ENCODE measurements around the gene CACNA1C.

The CACNA1C gene

DNA sequence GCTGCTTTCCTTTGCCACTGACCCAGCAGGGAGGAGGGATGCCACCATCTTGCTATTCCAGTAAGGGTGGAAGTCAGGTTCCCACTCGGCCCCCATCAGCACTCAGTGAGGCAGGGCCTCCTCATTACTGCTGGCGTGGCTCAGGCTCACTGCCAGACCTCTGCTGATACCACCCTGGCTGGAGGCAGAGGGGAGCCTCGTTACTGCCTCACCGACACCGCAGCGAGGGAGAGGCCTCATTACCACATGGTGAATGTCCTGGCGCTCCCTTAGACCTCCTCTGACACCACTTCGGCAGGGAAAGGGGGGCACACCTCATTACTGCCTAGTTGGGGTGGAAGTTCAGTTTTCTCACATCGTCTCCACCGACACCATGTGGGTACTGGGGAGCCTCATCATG lies 354.1 kb downstream of the CACNA1C start:
- Histone ChIP-seq H3K36me3 (ENCODE audit: insufficient read depth, low read length) (no peaks in the 10 kb centered on the region), H3K27ac (ENCODE audit: low read length) (no peak overlapping the region), H4K20me1 (ENCODE audit: insufficient read depth, low read length) (no peaks in the 10 kb centered on the region), H3K79me2 (ENCODE audit: insufficient read depth, low read length) (no peaks in the 10 kb centered on the region), H3K4me2 (ENCODE audit: insufficient read depth, low read length) (no peak overlapping the region), H3K27me3 (ENCODE audit: insufficient read depth, low read length, poor library complexity) (peaks cover 3% of the 10 kb centered on the region), H2AFZ (ENCODE audit: low read depth, low read length) (no peak overlapping the region), H3K9ac (ENCODE audit: low read depth, low read length) (no peak overlapping the region), H3K9me3 (ENCODE audit: insufficient read depth, low read length, severe bottlenecking) (no peaks in the 10 kb centered on the region), H3K4me3 (ENCODE audit: low read depth in 1 of 2, low read length in 2 of 2) (no peak overlapping the region), H3K4me1 (ENCODE audit: insufficient read depth, low read length) (no peaks in the 10 kb centered on the region)
- DNase-seq (no peak), ATAC-seq (ENCODE audit: insufficient read depth, low read depth) (no peak)
- TF ChIP-seq EZH2 (IDR thresholded peaks at IDR 0.05; ENCODE audit: borderline replicate concordance, low read depth, low read length, severe bottlenecking) = no peak
- TF ChIP-seq, protein P1, sequence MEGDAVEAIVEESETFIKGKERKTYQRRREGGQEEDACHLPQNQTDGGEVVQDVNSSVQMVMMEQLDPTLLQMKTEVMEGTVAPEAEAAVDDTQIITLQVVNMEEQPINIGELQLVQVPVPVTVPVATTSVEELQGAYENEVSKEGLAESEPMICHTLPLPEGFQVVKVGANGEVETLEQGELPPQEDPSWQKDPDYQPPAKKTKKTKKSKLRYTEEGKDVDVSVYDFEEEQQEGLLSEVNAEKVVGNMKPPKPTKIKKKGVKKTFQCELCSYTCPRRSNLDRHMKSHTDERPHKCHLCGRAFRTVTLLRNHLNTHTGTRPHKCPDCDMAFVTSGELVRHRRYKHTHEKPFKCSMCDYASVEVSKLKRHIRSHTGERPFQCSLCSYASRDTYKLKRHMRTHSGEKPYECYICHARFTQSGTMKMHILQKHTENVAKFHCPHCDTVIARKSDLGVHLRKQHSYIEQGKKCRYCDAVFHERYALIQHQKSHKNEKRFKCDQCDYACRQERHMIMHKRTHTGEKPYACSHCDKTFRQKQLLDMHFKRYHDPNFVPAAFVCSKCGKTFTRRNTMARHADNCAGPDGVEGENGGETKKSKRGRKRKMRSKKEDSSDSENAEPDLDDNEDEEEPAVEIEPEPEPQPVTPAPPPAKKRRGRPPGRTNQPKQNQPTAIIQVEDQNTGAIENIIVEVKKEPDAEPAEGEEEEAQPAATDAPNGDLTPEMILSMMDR (IDR thresholded peaks at IDR 0.05; ENCODE audit: borderline replicate concordance, extremely low read depth, low read length, poor library complexity, severe bottlenecking) = no peak

DNA sequence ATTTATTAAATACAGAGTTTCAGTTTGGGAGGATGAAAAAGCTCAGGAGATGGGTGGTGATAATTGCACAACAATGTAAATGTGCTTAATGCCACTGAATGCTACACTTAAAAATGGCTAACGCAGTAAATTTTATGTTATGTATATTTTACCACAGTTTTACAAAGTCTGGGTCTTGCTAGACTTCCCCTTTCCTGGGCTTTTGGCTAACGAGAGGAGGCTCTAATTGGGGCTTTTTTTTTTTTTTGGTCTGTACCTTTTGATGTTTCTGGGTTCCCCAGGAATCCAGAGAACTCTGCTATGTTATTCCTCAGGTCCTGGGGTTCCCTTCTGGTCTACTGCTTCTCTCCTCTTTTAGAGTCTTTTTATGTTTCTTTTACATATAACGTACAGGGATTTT lies 355.5 kb downstream of the CACNA1C start:
- no peak overlapping the region for H3K4me3 ChIP-seq (ENCODE audit: low read depth in 1 of 2, low read length in 2 of 2)
- ATAC-seq (ENCODE audit: insufficient read depth, low read depth) = no peak
- no peak overlapping the region for H3K9ac ChIP-seq (ENCODE audit: low read depth, low read length)
- no peak overlapping the region for H3K27ac ChIP-seq (ENCODE audit: low read length)
- H3K79me2 ChIP-seq (ENCODE audit: insufficient read depth, low read length) = no peaks in the 10 kb centered on the region
- no peak overlapping the region for H3K4me2 ChIP-seq (ENCODE audit: insufficient read depth, low read length)
- H4K20me1 ChIP-seq (ENCODE audit: insufficient read depth, low read length) = no peaks in the 10 kb centered on the region
- no peak overlapping the region for H2AFZ ChIP-seq (ENCODE audit: low read depth, low read length)
- H3K9me3 ChIP-seq (ENCODE audit: insufficient read depth, low read length, severe bottlenecking) = no peaks in the 10 kb centered on the region
- H3K4me1 ChIP-seq (ENCODE audit: insufficient read depth, low read length) = no peaks in the 10 kb centered on the region
- DNase-seq = no peak
- H3K27me3 ChIP-seq (ENCODE audit: insufficient read depth, low read length, poor library complexity) = peaks cover 3% of the 10 kb centered on the region
- H3K36me3 ChIP-seq (ENCODE audit: insufficient read depth, low read length) = no peaks in the 10 kb centered on the region
- TF ChIP-seq, protein P1 (IDR thresholded peaks at IDR 0.05; ENCODE audit: borderline replicate concordance, extremely low read depth, low read length, poor library complexity, severe bottlenecking) = no peak
- no peak for TF ChIP-seq EZH2 (IDR thresholded peaks at IDR 0.05; ENCODE audit: borderline replicate concordance, low read depth, low read length, severe bottlenecking)

DNA sequence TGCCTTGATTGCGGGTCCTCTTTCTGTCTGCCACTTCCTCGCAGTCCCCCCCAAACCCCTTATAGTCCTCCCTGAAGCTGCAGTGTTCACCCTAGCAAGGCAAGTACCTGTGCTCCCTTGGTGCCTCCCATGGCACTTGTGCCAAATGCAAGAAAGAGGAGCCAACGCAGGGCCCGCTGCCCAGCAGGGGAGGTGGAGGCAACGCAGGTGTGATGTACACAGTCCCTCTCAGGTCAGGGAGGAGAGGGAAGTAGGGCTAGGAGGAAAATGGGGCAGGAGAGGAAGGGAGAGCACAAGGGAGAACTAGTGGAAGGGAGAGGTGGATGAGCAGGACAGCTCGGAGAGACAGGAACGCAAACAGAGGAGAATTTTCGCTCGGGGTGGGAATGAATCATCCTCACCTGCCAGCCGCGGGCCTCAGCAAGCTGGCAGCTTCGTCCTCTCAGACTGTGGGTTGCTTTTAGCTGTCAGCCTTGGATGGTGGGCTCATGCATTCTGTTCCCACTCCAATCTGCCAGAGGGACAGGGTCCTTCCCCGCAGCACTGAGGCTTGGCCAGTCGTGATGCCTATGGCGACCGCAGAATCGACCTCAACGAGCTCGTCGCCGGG lies 357.0 kb downstream of the CACNA1C start:
- peaks cover 3% of the 10 kb centered on the region for H3K27me3 ChIP-seq (ENCODE audit: insufficient read depth, low read length, poor library complexity)
- no peak overlapping the region for H3K4me2 ChIP-seq (ENCODE audit: insufficient read depth, low read length)
- TF ChIP-seq, protein P1 (IDR thresholded peaks at IDR 0.05; ENCODE audit: borderline replicate concordance, extremely low read depth, low read length, poor library complexity, severe bottlenecking) = no peak
- no peak for TF ChIP-seq EZH2 (IDR thresholded peaks at IDR 0.05; ENCODE audit: borderline replicate concordance, low read depth, low read length, severe bottlenecking)
- no peak overlapping the region for H3K9ac ChIP-seq (ENCODE audit: low read depth, low read length)
- no peak for DNase-seq
- H3K79me2 ChIP-seq (ENCODE audit: insufficient read depth, low read length) = no peaks in the 10 kb centered on the region
- H3K9me3 ChIP-seq (ENCODE audit: insufficient read depth, low read length, severe bottlenecking) = no peaks in the 10 kb centered on the region
- H3K27ac ChIP-seq (ENCODE audit: low read length) = no peak overlapping the region
- H3K4me3 ChIP-seq (ENCODE audit: low read depth in 1 of 2, low read length in 2 of 2) = no peak overlapping the region
- H3K4me1 ChIP-seq (ENCODE audit: insufficient read depth, low read length) = no peaks in the 10 kb centered on the region
- no peaks in the 10 kb centered on the region for H4K20me1 ChIP-seq (ENCODE audit: insufficient read depth, low read length)
- H2AFZ ChIP-seq (ENCODE audit: low read depth, low read length) = no peak overlapping the region
- ATAC-seq (ENCODE audit: insufficient read depth, low read depth) = no peak
- H3K36me3 ChIP-seq (ENCODE audit: insufficient read depth, low read length) = no peaks in the 10 kb centered on the region

Data from DND-41 (cell line).